ENCODE data around the gene COG7.

The COG7 gene

DNA sequence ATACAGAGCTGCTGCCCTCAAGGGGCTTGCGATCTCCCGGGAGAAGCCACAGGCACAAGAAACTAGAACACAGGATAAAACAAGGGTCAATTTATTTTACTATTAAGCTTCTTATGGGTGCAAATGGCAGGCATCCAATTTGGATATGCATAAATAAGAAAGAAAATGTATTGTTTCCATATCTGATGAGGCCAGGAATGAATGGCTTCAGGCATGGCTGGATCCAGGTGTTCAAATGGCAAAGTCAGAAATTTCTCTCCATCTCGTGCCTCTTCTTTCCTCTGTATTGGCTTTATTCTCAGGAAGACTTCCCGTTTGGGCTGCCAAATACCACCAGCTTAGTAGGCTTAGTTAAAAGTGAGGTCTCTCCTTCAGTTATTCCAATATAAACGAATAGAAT, 107.8 kb downstream of the COG7 start:
- H3K4me3 ChIP-seq (ENCODE audit: low read length): no peak overlapping the region
- no peak overlapping the region for H2AFZ ChIP-seq (ENCODE audit: low read length)
- TF ChIP-seq EZH2 (optimal IDR thresholded peaks at IDR 0.05; ENCODE audit: low read depth, low read length): no peak
- TF ChIP-seq CTCF (IDR thresholded peaks at IDR 0.05; ENCODE audit: low read length): no peak
- no peak for TF ChIP-seq EZH2phosphoT487 (IDR thresholded peaks at IDR 0.05; ENCODE audit: low read length)
- no peaks in the 10 kb centered on the region for H3K9me2 ChIP-seq (replicated peaks; ENCODE audit: insufficient read depth, low read length)
- H4K20me1 ChIP-seq (ENCODE audit: insufficient read depth, low read length): no peaks in the 10 kb centered on the region
- no peaks in the 10 kb centered on the region for H3K9me3 ChIP-seq (replicated peaks; ENCODE audit: insufficient read depth, low read length)
- H3K79me2 ChIP-seq (ENCODE audit: low read length): peaks cover 59% of the 10 kb centered on the region
- H3K4me2 ChIP-seq (ENCODE audit: low read depth, low read length): no peak overlapping the region
- H3F3A ChIP-seq (ENCODE audit: insufficient read depth, low read length): 0 out of 2 replicates have a peak, but pooled peaks cover 11% of the 10 kb centered on the region
- DNase-seq: no peak
- no peaks in the 10 kb centered on the region for H3K36me3 ChIP-seq (replicated peaks; ENCODE audit: insufficient read depth, low read length)
- H3K4me1 ChIP-seq (ENCODE audit: low read length): peaks cover 35% of the 10 kb centered on the region
- H3K27ac ChIP-seq (ENCODE audit: low read length): no peak overlapping the region
- no peaks in the 10 kb centered on the region for H3K27me3 ChIP-seq (replicated peaks; ENCODE audit: insufficient read depth, low read length)
- no peak overlapping the region for H3K9ac ChIP-seq (ENCODE audit: low read length)

GRCh38 chr16:23343643-23344612, 109.1 kb downstream of the COG7 start:
- Histone ChIP-seq H3K36me3 (replicated peaks; ENCODE audit: insufficient read depth, low read length) (no peaks in the 10 kb centered on the region), H3K9me3 (replicated peaks; ENCODE audit: insufficient read depth, low read length) (no peaks in the 10 kb centered on the region), H3K27ac (ENCODE audit: low read length) (no peak overlapping the region), H3K27me3 (replicated peaks; ENCODE audit: insufficient read depth, low read length) (no peaks in the 10 kb centered on the region), H3K79me2 (ENCODE audit: low read length) (peaks cover 69% of the 10 kb centered on the region), H2AFZ (ENCODE audit: low read length) (no peak overlapping the region), H3K4me2 (ENCODE audit: low read depth, low read length) (no peak overlapping the region), H3K4me3 (ENCODE audit: low read length) (no peak overlapping the region), H3K9me2 (replicated peaks; ENCODE audit: insufficient read depth, low read length) (no peaks in the 10 kb centered on the region), H4K20me1 (ENCODE audit: insufficient read depth, low read length) (no peaks in the 10 kb centered on the region), H3K4me1 (ENCODE audit: low read length) (peaks cover 35% of the 10 kb centered on the region), H3K9ac (ENCODE audit: low read length) (no peak overlapping the region), H3F3A (ENCODE audit: insufficient read depth, low read length) (0 out of 2 replicates have a peak, but pooled peaks cover 11% of the 10 kb centered on the region)
- no peak for TF ChIP-seq EZH2phosphoT487 (IDR thresholded peaks at IDR 0.05; ENCODE audit: low read length)
- DNase-seq: no peak

DNA sequence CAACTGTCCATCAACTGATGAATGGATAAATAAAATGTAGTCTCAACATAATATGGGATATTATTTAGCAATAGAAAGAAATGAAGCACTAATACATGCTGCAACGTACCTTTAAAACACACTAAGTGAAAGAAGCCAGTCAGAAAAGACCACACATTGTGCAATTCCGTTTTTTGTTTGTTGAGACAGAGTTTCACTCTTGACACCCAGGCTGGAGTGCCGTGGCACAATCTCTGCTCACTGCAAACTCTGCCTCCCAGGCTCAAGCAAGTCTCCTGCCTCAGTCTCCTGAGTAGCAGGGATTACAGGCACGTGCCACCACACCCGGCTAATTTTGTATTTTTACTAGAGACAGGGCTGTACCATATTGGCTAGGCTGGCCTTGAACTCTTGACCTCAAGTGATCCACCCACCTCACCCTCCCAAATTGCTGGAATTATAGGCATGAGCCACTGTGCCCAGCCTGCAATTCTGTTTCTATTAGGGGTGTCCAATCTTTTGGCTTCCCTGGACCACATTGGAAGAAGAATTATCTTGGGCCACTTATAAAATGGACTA, 110.8 kb downstream of the COG7 start:
- peak overlapping the region; percentile 54; the same call in 1 of the 2 replicates for H3K27ac ChIP-seq (ENCODE audit: low read length)
- H4K20me1 ChIP-seq (ENCODE audit: insufficient read depth, low read length): no peaks in the 10 kb centered on the region
- TF ChIP-seq CTCF (IDR thresholded peaks at IDR 0.05; ENCODE audit: low read length): no peak
- TF ChIP-seq EZH2phosphoT487 (IDR thresholded peaks at IDR 0.05; ENCODE audit: low read length): no peak
- no peak for TF ChIP-seq EZH2 (optimal IDR thresholded peaks at IDR 0.05; ENCODE audit: low read depth, low read length)
- H3K79me2 ChIP-seq (ENCODE audit: low read length): peaks cover 70% of the 10 kb centered on the region
- H3K4me1 ChIP-seq (ENCODE audit: low read length): peaks cover 53% of the 10 kb centered on the region
- peak; percentile 37 for DNase-seq
- peak overlapping the region; percentile 18; the same call in 1 of the 2 replicates for H3K9ac ChIP-seq (ENCODE audit: low read length)
- peaks cover 28% of the 10 kb centered on the region for H3F3A ChIP-seq (ENCODE audit: insufficient read depth, low read length)
- H3K9me2 ChIP-seq (replicated peaks; ENCODE audit: insufficient read depth, low read length): no peaks in the 10 kb centered on the region
- peak overlapping the region; percentile 57 for H3K4me2 ChIP-seq (ENCODE audit: low read depth, low read length)
- no peaks in the 10 kb centered on the region for H3K9me3 ChIP-seq (replicated peaks; ENCODE audit: insufficient read depth, low read length)
- no peaks in the 10 kb centered on the region for H3K36me3 ChIP-seq (replicated peaks; ENCODE audit: insufficient read depth, low read length)
- H2AFZ ChIP-seq (ENCODE audit: low read length): no peak overlapping the region
- H3K4me3 ChIP-seq (ENCODE audit: low read length): no peak overlapping the region
- no peaks in the 10 kb centered on the region for H3K27me3 ChIP-seq (replicated peaks; ENCODE audit: insufficient read depth, low read length)
